GM19099 (cell line): ENCODE measurements around the gene MSI2.

Experiments
- POLR2A ChIP-seq: IDR thresholded peaks from 3 replicates; pipeline ENCODE4 v1.6.1; 2011; ENCODE audit warnings: low read depth; ENCODE audit not compliant: insufficient read length; ENCODE audit errors: extremely low read depth

MSI2 gene

GRCh38 chr17:57255776-57256681, at the start of gene MSI2:
Gene MSI2, plus strand, starts transcription at chr17:57256523. Its CDS starts 220 bp downstream, at chr17:57256743.
- peak; percentile 51 for TF ChIP-seq POLR2A

GRCh38 chr17:57206928-57207327, 49.4 kb upstream of the MSI2 start:
- TF ChIP-seq POLR2A, result no peak

GRCh38 chr17:57207396-57207795, 48.9 kb upstream of the MSI2 start:
- TF ChIP-seq POLR2A, result no peak

GRCh38 chr17:57210224-57210553, 46.1 kb upstream of the MSI2 start:
- TF ChIP-seq POLR2A, result no peak

GRCh38 chr17:57210972-57211411, 45.3 kb upstream of the MSI2 start:
- no peak for TF ChIP-seq POLR2A

- no peak for TF ChIP-seq POLR2A
Observed at GRCh38 chr17:57211543-57211942, 44.8 kb upstream of the MSI2 start.

GRCh38 chr17:57213180-57213825, 43.0 kb upstream of the MSI2 start:
- no peak for TF ChIP-seq POLR2A

- no peak for TF ChIP-seq POLR2A
Observed at GRCh38 chr17:57215317-57215716, 41.0 kb upstream of the MSI2 start.

- no peak for TF ChIP-seq POLR2A
Observed at GRCh38 chr17:57221366-57222350, 34.7 kb upstream of the MSI2 start.

GRCh38 chr17:57225127-57225526, 31.2 kb upstream of the MSI2 start:
- TF ChIP-seq POLR2A, result no peak

- TF ChIP-seq POLR2A, result no peak
Observed at GRCh38 chr17:57226793-57227192, 29.5 kb upstream of the MSI2 start.

- no peak for TF ChIP-seq POLR2A
Observed at GRCh38 chr17:57228911-57229310, 27.4 kb upstream of the MSI2 start.

GRCh38 chr17:57234061-57234738, 22.1 kb upstream of the MSI2 start:
- TF ChIP-seq POLR2A, result no peak

GRCh38 chr17:57234739-57235092, 21.6 kb upstream of the MSI2 start:
- no peak for TF ChIP-seq POLR2A
